Renal cortex interstitium (tissue), 11 donors: Measurements from ENCODE around the gene TAF9. TPM values are rescaled to one million over a fixed set of nuclear protein-coding genes. Genes with fewer than 3 reads are reported as not detected.
"Not testable (repeated sequence)": the region's sequence is repeated elsewhere in the genome, so short reads cannot be mapped to it uniquely, and the experiment has no call there.

Experiments
- DNase-seq, 11 donors: peaks; one replicate each; pipeline ENCODE4 v3.0.0-alpha.2; 2013; ENCODE audit warnings: low read depth in 9 of 11, low spot score in 4 of 11; ENCODE audit errors: extremely low read depth in 1 of 11
- polyA plus RNA-seq, 3 donors: library from polyadenylated mRNA; unstranded; fragments of 120-200 nt; gene quantifications; one replicate each; pipeline ENCODE4 v1.2.1, GENCODE V29; 2013; ENCODE audit not compliant: insufficient read length in 3 of 3

TAF9 gene
- polyA plus RNA-seq, 3 donors: 52.4 to 66.1 (median 53.3) TPM

GRCh38 chr5:69364414-69364813 lies 4.9 kb downstream of the TAF9 start:
- DNase-seq: no peak

GRCh38 chr5:69360442-69360841 lies 8.9 kb downstream of the TAF9 start:
- no peak for DNase-seq

- no peak for DNase-seq
Observed at GRCh38 chr5:69359699-69360098, 9.6 kb downstream of the TAF9 start.

GRCh38 chr5:69350664-69351063 lies 18.7 kb downstream of the TAF9 start:
- DNase-seq: no peak

GRCh38 chr5:69343083-69343482 lies 26.2 kb downstream of the TAF9 start:
- no peak for DNase-seq

GRCh38 chr5:69341520-69342161 lies 27.7 kb downstream of the TAF9 start:
- no peak for DNase-seq

GRCh38 chr5:69335341-69335935 lies 33.9 kb downstream of the TAF9 start:
- no peak for DNase-seq

GRCh38 chr5:69334793-69335268 lies 34.5 kb downstream of the TAF9 start:
- peak; percentile 27 to 77 (median 63) for DNase-seq

GRCh38 chr5:69333668-69334315 lies 35.5 kb downstream of the TAF9 start:
- DNase-seq: not testable (repeated sequence)

- peak in 3 of 11 donors; percentile 4 to 8 (median 6) for DNase-seq
Observed at GRCh38 chr5:69331528-69332445, 37.5 kb downstream of the TAF9 start.

- no peak for DNase-seq
Observed at GRCh38 chr5:69329905-69330489, 39.3 kb downstream of the TAF9 start.

GRCh38 chr5:69326365-69326764 lies 43.0 kb downstream of the TAF9 start:
- no peak for DNase-seq

- DNase-seq: no peak
Observed at GRCh38 chr5:69317391-69317790, 51.9 kb downstream of the TAF9 start.

GRCh38 chr5:69315972-69316371 lies 53.3 kb downstream of the TAF9 start:
- DNase-seq: no peak

Other genes starting within 250 kb of the TAF9 start
- 100 to 1,000 TPM in 2 of 3 donors, 10 to 100 TPM in 1; 79.4 to 117 (median 112) TPM for gene CCNB1, start 202.4 kb downstream of the TAF9 start, polyA plus RNA-seq
- 10 to 100 TPM; 21.6 to 33.5 (median 26.4) TPM for gene CENPH, start 179.9 kb downstream of the TAF9 start, polyA plus RNA-seq
- 10 to 100 TPM; 39.4 to 48.7 (median 42.2) TPM for gene CDK7, start 134.6 kb downstream of the TAF9 start, polyA plus RNA-seq
- gene CCDC125, start 36.7 kb downstream of the TAF9 start, polyA plus RNA-seq: 10 to 100 TPM in 2 of 3 donors, 1 to 10 TPM in 1; 8.3 to 14.8 (median 13.1) TPM
- gene AK6, start within 50 bp of the TAF9 start, polyA plus RNA-seq: 10 to 100 TPM; 65.9 to 89.1 (median 73.4) TPM
- 10 to 100 TPM; 35.4 to 43.3 (median 39.2) TPM for gene RAD17, start 298 bp upstream of the TAF9 start, polyA plus RNA-seq
- 10 to 100 TPM; 23.7 to 29.2 (median 24.4) TPM for gene MARVELD2, start 45.6 kb upstream of the TAF9 start, polyA plus RNA-seq
- 10 to 100 TPM; 28.6 to 46.1 (median 43.2) TPM for gene OCLN, start 123.3 kb upstream of the TAF9 start, polyA plus RNA-seq
- gene GTF2H2C, start 190.7 kb upstream of the TAF9 start, polyA plus RNA-seq: 10 to 100 TPM; 32.9 to 56.1 (median 50.6) TPM